Measurements from ENCODE around the gene EFCAB11. TPM values are rescaled to one million over a fixed set of nuclear protein-coding genes. Genes with fewer than 3 reads are reported as not detected.

The EFCAB11 gene
- total RNA-seq, 1 experiment from 2014 or later = 36.2 TPM

GRCh38 chr14:89910691-89911009 is 43.9 kb downstream of the EFCAB11 start:
- Histone ChIP-seq H3K36me3 (ENCODE audit: control insufficient read depth, insufficient read depth, low read length) (no peaks in the 10 kb centered on the region), H3K27me3 (replicated peaks; ENCODE audit: control insufficient read depth, insufficient read depth, low read length) (no peaks in the 10 kb centered on the region), H3K9me3 (no peaks in the 10 kb centered on the region), H3K4me3 (ENCODE audit: low read depth, low read length) (no peak overlapping the region), H3K4me1 (no peaks in the 10 kb centered on the region; the same call in 1 of the 2 replicates)
- no peak for DNase-seq
- Mint-ChIP-seq H3K27ac (ENCODE audit: unreplicated experiment) (peak overlapping the region; percentile 13), H3K4me3 (ENCODE audit: unreplicated experiment) (peak overlapping the region; percentile 47), H3K4me1 (ENCODE audit: low read depth, unreplicated experiment) (peaks cover 15% of the 10 kb centered on the region), H3K9me3 (ENCODE audit: unreplicated experiment) (no peaks in the 10 kb centered on the region), H3K27me3 (ENCODE audit: insufficient read depth, unreplicated experiment) (no peaks in the 10 kb centered on the region), H3K36me3 (ENCODE audit: insufficient read depth, unreplicated experiment) (peaks cover 7% of the 10 kb centered on the region)
- no peak for TF ChIP-seq CTCF (IDR thresholded peaks at IDR 0.05; ENCODE audit: insufficient read depth in 1 of 2, low read depth in 1 of 2, low read length in 1 of 2, severe bottlenecking in 1 of 2, unreplicated experiment in 1 of 2)
- CTCF ChIA-PET = interaction anchor here (1.0 kb wide), 1 partner anchor 29 kb away, joined by 3 read pairs; no protein-coding TSS in a partner anchor
- no TSS peak for BruUV-seq (replicated peaks)
- intact Hi-C loops (cut with micrococcal nuclease; ENCODE audit: unreplicated experiment) = loop anchor here (10.0 kb wide), 2 partner anchors 496 to 576 kb away; partner anchors contain the start of gene FOXN3
- POLR2A ChIA-PET = no interaction called here

GRCh38 chr14:89909586-89909985 is 44.9 kb downstream of the EFCAB11 start:
- H3K9me3 Mint-ChIP-seq (ENCODE audit: unreplicated experiment) = no peaks in the 10 kb centered on the region
- no peaks in the 10 kb centered on the region for H3K27me3 ChIP-seq (replicated peaks; ENCODE audit: control insufficient read depth, insufficient read depth, low read length)
- TF ChIP-seq CTCF (IDR thresholded peaks at IDR 0.05; ENCODE audit: insufficient read depth in 1 of 2, low read depth in 1 of 2, low read length in 1 of 2, severe bottlenecking in 1 of 2, unreplicated experiment in 1 of 2) = no peak
- H3K4me1 ChIP-seq = no peaks in the 10 kb centered on the region; the same call in 1 of the 2 replicates
- CTCF ChIA-PET = no interaction called here
- no peaks in the 10 kb centered on the region for H3K9me3 ChIP-seq
- DNase-seq = no peak
- no peaks in the 10 kb centered on the region for H3K36me3 ChIP-seq (ENCODE audit: control insufficient read depth, insufficient read depth, low read length)
- H3K27ac Mint-ChIP-seq (ENCODE audit: unreplicated experiment) = no peak overlapping the region
- H3K36me3 Mint-ChIP-seq (ENCODE audit: insufficient read depth, unreplicated experiment) = peaks cover 7% of the 10 kb centered on the region
- H3K4me3 Mint-ChIP-seq (ENCODE audit: unreplicated experiment) = no peak overlapping the region
- H3K4me3 ChIP-seq (ENCODE audit: low read depth, low read length) = no peak overlapping the region
- no peaks in the 10 kb centered on the region for H3K27me3 Mint-ChIP-seq (ENCODE audit: insufficient read depth, unreplicated experiment)
- no TSS peak for BruUV-seq (replicated peaks)
- peaks cover 15% of the 10 kb centered on the region for H3K4me1 Mint-ChIP-seq (ENCODE audit: low read depth, unreplicated experiment)
- POLR2A ChIA-PET = no interaction called here
- intact Hi-C loops (cut with micrococcal nuclease; ENCODE audit: unreplicated experiment) = no loop called here

- BruUV-seq (replicated peaks) = no TSS peak
- intact Hi-C loops (cut with micrococcal nuclease; ENCODE audit: unreplicated experiment) = no loop called here
- peaks cover 15% of the 10 kb centered on the region for H3K4me1 Mint-ChIP-seq (ENCODE audit: low read depth, unreplicated experiment)
Observed at GRCh38 chr14:89908712-89909450, 45.6 kb downstream of the EFCAB11 start.

More at GRCh38 chr14:89908712-89909450, 45.6 kb downstream of the EFCAB11 start:
- no peaks in the 10 kb centered on the region for H3K27me3 ChIP-seq (replicated peaks; ENCODE audit: control insufficient read depth, insufficient read depth, low read length)
- H3K4me3 ChIP-seq (ENCODE audit: low read depth, low read length) = no peak overlapping the region
- Mint-ChIP-seq H3K9me3 (ENCODE audit: unreplicated experiment) (no peaks in the 10 kb centered on the region), H3K36me3 (ENCODE audit: insufficient read depth, unreplicated experiment) (peaks cover 7% of the 10 kb centered on the region), H3K27me3 (ENCODE audit: insufficient read depth, unreplicated experiment) (no peaks in the 10 kb centered on the region), H3K4me3 (ENCODE audit: unreplicated experiment) (no peak overlapping the region), H3K27ac (ENCODE audit: unreplicated experiment) (no peak overlapping the region)
- ChIA-PET CTCF (no interaction called here), POLR2A (no interaction called here)
- H3K9me3 ChIP-seq = no peaks in the 10 kb centered on the region
- DNase-seq = no peak
- H3K36me3 ChIP-seq (ENCODE audit: control insufficient read depth, insufficient read depth, low read length) = no peaks in the 10 kb centered on the region
- no peak for TF ChIP-seq CTCF (IDR thresholded peaks at IDR 0.05; ENCODE audit: insufficient read depth in 1 of 2, low read depth in 1 of 2, low read length in 1 of 2, severe bottlenecking in 1 of 2, unreplicated experiment in 1 of 2)
- H3K4me1 ChIP-seq = no peaks in the 10 kb centered on the region; the same call in 1 of the 2 replicates
